GM23338 (cell line): ENCODE results near the gene DNAJC8.

Experiments
- EZH2 ChIP-seq: fragments of 200-600 bp; sonication (generic); IDR thresholded peaks from one replicate; pipeline ENCODE4 v1.8.0; 2017; ENCODE audit warnings: antibody characterized with exemption, mild to moderate bottlenecking, low read depth; ENCODE audit not compliant: unreplicated experiment
- EZH2phosphoT487 ChIP-seq: fragments of 200-600 bp; sonication (generic); IDR thresholded peaks from one replicate; pipeline ENCODE4 v1.8.1; 2018; ENCODE audit warnings: antibody characterized with exemption; ENCODE audit not compliant: unreplicated experiment
- POLR2AphosphoS5 ChIP-seq: IDR thresholded peaks from 2 replicates; pipeline ENCODE4 v1.6.1; 2016; ENCODE audit warnings: antibody characterized with exemption, low read depth
- TF ChIP-seq, protein P1 (sequence below), 2 experiments: fragments of 200-600 bp in 1 of 2; sonication (generic) in 1 of 2; conservative IDR thresholded peaks; 2 replicates each; pipeline versions ENCODE4 v1.5.1 to v1.6.1; 2016 to 2017; ENCODE audit warnings: antibody characterized with exemption in 2 of 2, low read depth in 2 of 2, mild to moderate bottlenecking in 2 of 2, moderate library complexity in 1 of 2
- TF ChIP-seq, protein P2 (sequence below): IDR thresholded peaks from one replicate; pipeline ENCODE4 v1.6.1; 2018; ENCODE audit warnings: antibody characterized with exemption; ENCODE audit not compliant: unreplicated experiment
- TF ChIP-seq, protein P3 (sequence below): fragments of 250-450 bp; sonication (Bioruptor Pico); IDR thresholded peaks from 2 replicates; pipeline ENCODE4 v1.5.0; 2020; ENCODE audit warnings: mild to moderate bottlenecking, moderate library complexity

DNA sequence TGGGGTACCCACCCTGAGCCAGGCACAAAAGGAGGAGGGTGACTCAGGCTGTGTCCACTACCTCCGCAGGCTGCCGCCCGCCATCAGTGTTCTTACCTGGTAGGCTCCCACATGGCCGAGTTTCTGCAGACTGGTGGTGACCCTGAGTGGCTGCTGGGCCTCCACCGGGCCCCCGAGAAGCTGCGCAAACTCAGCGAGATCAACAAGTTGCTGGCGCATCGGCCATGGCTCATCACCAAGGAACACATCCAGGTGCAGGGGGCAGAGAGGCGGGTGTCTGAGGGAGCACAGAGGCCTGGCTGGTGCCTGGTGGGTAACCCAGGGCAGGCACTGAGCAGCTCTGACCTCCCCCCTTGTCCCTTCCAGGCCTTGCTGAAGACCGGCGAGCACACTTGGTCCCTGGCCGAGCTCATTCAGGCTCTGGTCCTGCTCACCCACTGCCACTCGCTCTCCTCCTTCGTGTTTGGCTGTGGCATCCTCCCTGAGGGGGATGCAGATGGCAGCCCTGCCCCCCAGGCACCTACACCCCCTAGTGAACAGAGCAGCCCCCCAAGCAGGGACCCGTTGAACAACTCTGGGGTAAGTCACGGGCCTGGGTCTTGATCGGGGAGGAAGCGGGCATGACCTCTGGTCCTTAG, 39.5 kb upstream of the DNAJC8 start:
- TF ChIP-seq, protein P1, sequence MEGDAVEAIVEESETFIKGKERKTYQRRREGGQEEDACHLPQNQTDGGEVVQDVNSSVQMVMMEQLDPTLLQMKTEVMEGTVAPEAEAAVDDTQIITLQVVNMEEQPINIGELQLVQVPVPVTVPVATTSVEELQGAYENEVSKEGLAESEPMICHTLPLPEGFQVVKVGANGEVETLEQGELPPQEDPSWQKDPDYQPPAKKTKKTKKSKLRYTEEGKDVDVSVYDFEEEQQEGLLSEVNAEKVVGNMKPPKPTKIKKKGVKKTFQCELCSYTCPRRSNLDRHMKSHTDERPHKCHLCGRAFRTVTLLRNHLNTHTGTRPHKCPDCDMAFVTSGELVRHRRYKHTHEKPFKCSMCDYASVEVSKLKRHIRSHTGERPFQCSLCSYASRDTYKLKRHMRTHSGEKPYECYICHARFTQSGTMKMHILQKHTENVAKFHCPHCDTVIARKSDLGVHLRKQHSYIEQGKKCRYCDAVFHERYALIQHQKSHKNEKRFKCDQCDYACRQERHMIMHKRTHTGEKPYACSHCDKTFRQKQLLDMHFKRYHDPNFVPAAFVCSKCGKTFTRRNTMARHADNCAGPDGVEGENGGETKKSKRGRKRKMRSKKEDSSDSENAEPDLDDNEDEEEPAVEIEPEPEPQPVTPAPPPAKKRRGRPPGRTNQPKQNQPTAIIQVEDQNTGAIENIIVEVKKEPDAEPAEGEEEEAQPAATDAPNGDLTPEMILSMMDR (conservative IDR thresholded peaks at IDR 0.05; ENCODE audit: low read depth in 2 of 2) = no peak
- TF ChIP-seq POLR2AphosphoS5 (no peak), EZH2phosphoT487 (no peak), EZH2 (no peak)
- TF ChIP-seq, protein P2, sequence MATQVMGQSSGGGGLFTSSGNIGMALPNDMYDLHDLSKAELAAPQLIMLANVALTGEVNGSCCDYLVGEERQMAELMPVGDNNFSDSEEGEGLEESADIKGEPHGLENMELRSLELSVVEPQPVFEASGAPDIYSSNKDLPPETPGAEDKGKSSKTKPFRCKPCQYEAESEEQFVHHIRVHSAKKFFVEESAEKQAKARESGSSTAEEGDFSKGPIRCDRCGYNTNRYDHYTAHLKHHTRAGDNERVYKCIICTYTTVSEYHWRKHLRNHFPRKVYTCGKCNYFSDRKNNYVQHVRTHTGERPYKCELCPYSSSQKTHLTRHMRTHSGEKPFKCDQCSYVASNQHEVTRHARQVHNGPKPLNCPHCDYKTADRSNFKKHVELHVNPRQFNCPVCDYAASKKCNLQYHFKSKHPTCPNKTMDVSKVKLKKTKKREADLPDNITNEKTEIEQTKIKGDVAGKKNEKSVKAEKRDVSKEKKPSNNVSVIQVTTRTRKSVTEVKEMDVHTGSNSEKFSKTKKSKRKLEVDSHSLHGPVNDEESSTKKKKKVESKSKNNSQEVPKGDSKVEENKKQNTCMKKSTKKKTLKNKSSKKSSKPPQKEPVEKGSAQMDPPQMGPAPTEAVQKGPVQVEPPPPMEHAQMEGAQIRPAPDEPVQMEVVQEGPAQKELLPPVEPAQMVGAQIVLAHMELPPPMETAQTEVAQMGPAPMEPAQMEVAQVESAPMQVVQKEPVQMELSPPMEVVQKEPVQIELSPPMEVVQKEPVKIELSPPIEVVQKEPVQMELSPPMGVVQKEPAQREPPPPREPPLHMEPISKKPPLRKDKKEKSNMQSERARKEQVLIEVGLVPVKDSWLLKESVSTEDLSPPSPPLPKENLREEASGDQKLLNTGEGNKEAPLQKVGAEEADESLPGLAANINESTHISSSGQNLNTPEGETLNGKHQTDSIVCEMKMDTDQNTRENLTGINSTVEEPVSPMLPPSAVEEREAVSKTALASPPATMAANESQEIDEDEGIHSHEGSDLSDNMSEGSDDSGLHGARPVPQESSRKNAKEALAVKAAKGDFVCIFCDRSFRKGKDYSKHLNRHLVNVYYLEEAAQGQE = no peak
- TF ChIP-seq, protein P3, sequence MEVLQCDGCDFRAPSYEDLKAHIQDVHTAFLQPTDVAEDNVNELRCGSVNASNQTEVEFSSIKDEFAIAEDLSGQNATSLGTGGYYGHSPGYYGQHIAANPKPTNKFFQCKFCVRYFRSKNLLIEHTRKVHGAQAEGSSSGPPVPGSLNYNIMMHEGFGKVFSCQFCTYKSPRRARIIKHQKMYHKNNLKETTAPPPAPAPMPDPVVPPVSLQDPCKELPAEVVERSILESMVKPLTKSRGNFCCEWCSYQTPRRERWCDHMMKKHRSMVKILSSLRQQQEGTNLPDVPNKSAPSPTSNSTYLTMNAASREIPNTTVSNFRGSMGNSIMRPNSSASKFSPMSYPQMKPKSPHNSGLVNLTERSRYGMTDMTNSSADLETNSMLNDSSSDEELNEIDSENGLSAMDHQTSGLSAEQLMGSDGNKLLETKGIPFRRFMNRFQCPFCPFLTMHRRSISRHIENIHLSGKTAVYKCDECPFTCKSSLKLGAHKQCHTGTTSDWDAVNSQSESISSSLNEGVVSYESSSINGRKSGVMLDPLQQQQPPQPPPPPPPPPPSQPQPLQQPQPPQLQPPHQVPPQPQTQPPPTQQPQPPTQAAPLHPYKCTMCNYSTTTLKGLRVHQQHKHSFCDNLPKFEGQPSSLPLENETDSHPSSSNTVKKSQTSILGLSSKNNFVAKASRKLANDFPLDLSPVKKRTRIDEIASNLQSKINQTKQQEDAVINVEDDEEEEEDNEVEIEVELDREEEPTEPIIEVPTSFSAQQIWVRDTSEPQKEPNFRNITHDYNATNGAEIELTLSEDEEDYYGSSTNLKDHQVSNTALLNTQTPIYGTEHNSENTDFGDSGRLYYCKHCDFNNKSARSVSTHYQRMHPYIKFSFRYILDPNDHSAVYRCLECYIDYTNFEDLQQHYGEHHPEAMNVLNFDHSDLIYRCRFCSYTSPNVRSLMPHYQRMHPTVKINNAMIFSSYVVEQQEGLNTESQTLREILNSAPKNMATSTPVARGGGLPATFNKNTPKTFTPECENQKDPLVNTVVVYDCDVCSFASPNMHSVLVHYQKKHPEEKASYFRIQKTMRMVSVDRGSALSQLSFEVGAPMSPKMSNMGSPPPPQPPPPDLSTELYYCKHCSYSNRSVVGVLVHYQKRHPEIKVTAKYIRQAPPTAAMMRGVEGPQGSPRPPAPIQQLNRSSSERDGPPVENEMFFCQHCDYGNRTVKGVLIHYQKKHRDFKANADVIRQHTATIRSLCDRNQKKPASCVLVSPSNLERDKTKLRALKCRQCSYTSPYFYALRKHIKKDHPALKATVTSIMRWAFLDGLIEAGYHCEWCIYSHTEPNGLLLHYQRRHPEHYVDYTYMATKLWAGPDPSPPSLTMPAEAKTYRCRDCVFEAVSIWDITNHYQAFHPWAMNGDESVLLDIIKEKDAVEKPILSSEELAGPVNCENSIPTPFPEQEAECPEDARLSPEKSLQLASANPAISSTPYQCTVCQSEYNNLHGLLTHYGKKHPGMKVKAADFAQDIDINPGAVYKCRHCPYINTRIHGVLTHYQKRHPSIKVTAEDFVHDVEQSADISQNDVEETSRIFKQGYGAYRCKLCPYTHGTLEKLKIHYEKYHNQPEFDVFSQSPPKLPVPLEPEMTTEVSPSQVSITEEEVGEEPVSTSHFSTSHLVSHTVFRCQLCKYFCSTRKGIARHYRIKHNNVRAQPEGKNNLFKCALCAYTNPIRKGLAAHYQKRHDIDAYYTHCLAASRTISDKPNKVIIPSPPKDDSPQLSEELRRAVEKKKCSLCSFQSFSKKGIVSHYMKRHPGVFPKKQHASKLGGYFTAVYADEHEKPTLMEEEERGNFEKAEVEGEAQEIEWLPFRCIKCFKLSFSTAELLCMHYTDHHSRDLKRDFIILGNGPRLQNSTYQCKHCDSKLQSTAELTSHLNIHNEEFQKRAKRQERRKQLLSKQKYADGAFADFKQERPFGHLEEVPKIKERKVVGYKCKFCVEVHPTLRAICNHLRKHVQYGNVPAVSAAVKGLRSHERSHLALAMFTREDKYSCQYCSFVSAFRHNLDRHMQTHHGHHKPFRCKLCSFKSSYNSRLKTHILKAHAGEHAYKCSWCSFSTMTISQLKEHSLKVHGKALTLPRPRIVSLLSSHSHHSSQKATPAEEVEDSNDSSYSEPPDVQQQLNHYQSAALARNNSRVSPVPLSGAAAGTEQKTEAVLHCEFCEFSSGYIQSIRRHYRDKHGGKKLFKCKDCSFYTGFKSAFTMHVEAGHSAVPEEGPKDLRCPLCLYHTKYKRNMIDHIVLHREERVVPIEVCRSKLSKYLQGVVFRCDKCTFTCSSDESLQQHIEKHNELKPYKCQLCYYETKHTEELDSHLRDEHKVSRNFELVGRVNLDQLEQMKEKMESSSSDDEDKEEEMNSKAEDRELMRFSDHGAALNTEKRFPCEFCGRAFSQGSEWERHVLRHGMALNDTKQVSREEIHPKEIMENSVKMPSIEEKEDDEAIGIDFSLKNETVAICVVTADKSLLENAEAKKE (CRISPR knock-in tag) = no peak
